ENCODE measurements around the gene STXBP5. TPM values are rescaled to one million over a fixed set of nuclear protein-coding genes. Genes with fewer than 3 reads are reported as not detected.

Gene STXBP5
- total RNA-seq, 3 donors from 2014 or later (not counting 1 experiment from before 2014, with no cell fraction given): 22.9 to 43.9 (median 35.9) TPM

- Mint-ChIP-seq H3K4me1 (peaks cover 14 to 22% of the 10 kb centered on the region in 2 donors), H3K27ac (no peak overlapping the region), H3K36me3 (peaks cover 22% of the 10 kb centered on the region), H3K4me3 (no peak overlapping the region), H3K27me3 (ENCODE audit: low read depth in 2 of 2) (no peaks in the 10 kb centered on the region), H3K9me3 (peaks cover 0 to 18% of the 10 kb centered on the region in 2 donors)
- no peak for DNase-seq
- no peaks in the 10 kb centered on the region for H3K4me1 ChIP-seq (ENCODE audit: control insufficient read depth, insufficient read depth, low read length)
- H3K27ac ChIP-seq (ENCODE audit: low read length): no peak overlapping the region
- intact Hi-C loops (cut with micrococcal nuclease): no loop called here
- TF ChIP-seq CTCF (IDR thresholded peaks at IDR 0.05): no peak
- no peaks in the 10 kb centered on the region for H3K27me3 ChIP-seq (ENCODE audit: control insufficient read depth, insufficient read depth, low read length)
- ATAC-seq: no peak
- WGBS (ENCODE audit: insufficient coverage): no CpG with 5 or more reads among the region's 3 CpGs
- H3K9me3 ChIP-seq (ENCODE audit: control insufficient read depth, insufficient read depth, low read length): peaks cover 11% of the 10 kb centered on the region
- no peak overlapping the region for H3K4me3 ChIP-seq (ENCODE audit: low read length)
- H3K36me3 ChIP-seq (ENCODE audit: control insufficient read depth, insufficient read depth, low read length): peaks cover 8% of the 10 kb centered on the region
These were observed 94.8 kb downstream of the STXBP5 start for GRCh38 chr6:147299035-147299434.

GRCh38 chr6:147301070-147301469 lies 96.9 kb downstream of the STXBP5 start:
- peaks cover 21% of the 10 kb centered on the region for H3K36me3 Mint-ChIP-seq

GRCh38 chr6:147304016-147304415 lies 99.8 kb downstream of the STXBP5 start:
- H3K4me3 Mint-ChIP-seq: no peak overlapping the region
- H3K27ac Mint-ChIP-seq: no peak overlapping the region
- intact Hi-C loops (cut with micrococcal nuclease): no loop called here
- no peaks in the 10 kb centered on the region for H3K27me3 ChIP-seq (ENCODE audit: control insufficient read depth, insufficient read depth, low read length)
- no peak for ATAC-seq
- no peak for DNase-seq
- H3K27me3 Mint-ChIP-seq (ENCODE audit: low read depth in 2 of 2): no peaks in the 10 kb centered on the region
- no peak overlapping the region for H3K27ac ChIP-seq (ENCODE audit: low read length)
- no peak for TF ChIP-seq CTCF (IDR thresholded peaks at IDR 0.05)
- H3K4me1 ChIP-seq (ENCODE audit: control insufficient read depth, insufficient read depth, low read length): no peaks in the 10 kb centered on the region
- peaks cover 9% of the 10 kb centered on the region for H3K36me3 Mint-ChIP-seq
- peaks cover 3% of the 10 kb centered on the region for H3K9me3 ChIP-seq (ENCODE audit: control insufficient read depth, insufficient read depth, low read length)
- H3K4me3 ChIP-seq (ENCODE audit: low read length): no peak overlapping the region
- peaks cover 3 to 4% of the 10 kb centered on the region in 2 donors for H3K4me1 Mint-ChIP-seq
- H3K36me3 ChIP-seq (ENCODE audit: control insufficient read depth, insufficient read depth, low read length): peaks cover 11% of the 10 kb centered on the region
- 99% methylated on average over 4 of the region's 4 CpGs for WGBS (ENCODE audit: insufficient coverage)
- no peaks in the 10 kb centered on the region for H3K9me3 Mint-ChIP-seq

More at GRCh38 chr6:147301070-147301469, 96.9 kb downstream of the STXBP5 start:
- H3K27me3 Mint-ChIP-seq (ENCODE audit: low read depth in 2 of 2): no peaks in the 10 kb centered on the region
- 83% methylated on average over 1 of the region's 1 CpG for WGBS (ENCODE audit: insufficient coverage)
- H3K4me3 ChIP-seq (ENCODE audit: low read length): no peak overlapping the region
- TF ChIP-seq CTCF (IDR thresholded peaks at IDR 0.05): no peak
- peaks cover 5% of the 10 kb centered on the region for H3K9me3 ChIP-seq (ENCODE audit: control insufficient read depth, insufficient read depth, low read length)
- no peaks in the 10 kb centered on the region for H3K4me1 ChIP-seq (ENCODE audit: control insufficient read depth, insufficient read depth, low read length)
- H3K36me3 ChIP-seq (ENCODE audit: control insufficient read depth, insufficient read depth, low read length): peaks cover 13% of the 10 kb centered on the region
- H3K27me3 ChIP-seq (ENCODE audit: control insufficient read depth, insufficient read depth, low read length): no peaks in the 10 kb centered on the region
- H3K9me3 Mint-ChIP-seq: peaks cover 0 to 18% of the 10 kb centered on the region in 2 donors
- H3K4me1 Mint-ChIP-seq: peaks cover 16 to 22% of the 10 kb centered on the region in 2 donors
- no peak for ATAC-seq
- DNase-seq: no peak
- H3K27ac Mint-ChIP-seq: no peak overlapping the region
- H3K27ac ChIP-seq (ENCODE audit: low read length): no peak overlapping the region
- intact Hi-C loops (cut with micrococcal nuclease): no loop called here
- no peak overlapping the region for H3K4me3 Mint-ChIP-seq

- Histone ChIP-seq H3K4me1 (ENCODE audit: control insufficient read depth, insufficient read depth, low read length) (no peaks in the 10 kb centered on the region), H3K27me3 (ENCODE audit: control insufficient read depth, insufficient read depth, low read length) (no peaks in the 10 kb centered on the region), H3K9me3 (ENCODE audit: control insufficient read depth, insufficient read depth, low read length) (no peaks in the 10 kb centered on the region), H3K4me3 (ENCODE audit: low read length) (no peak overlapping the region), H3K36me3 (ENCODE audit: control insufficient read depth, insufficient read depth, low read length) (peaks cover 15% of the 10 kb centered on the region), H3K27ac (ENCODE audit: low read length) (no peak overlapping the region)
- DNase-seq: no peak
- Mint-ChIP-seq H3K4me1 (peaks cover 0 to 3% of the 10 kb centered on the region in 2 donors), H3K27ac (no peak overlapping the region), H3K27me3 (ENCODE audit: low read depth in 2 of 2) (no peaks in the 10 kb centered on the region), H3K4me3 (no peak overlapping the region), H3K36me3 (peaks cover 9% of the 10 kb centered on the region), H3K9me3 (no peaks in the 10 kb centered on the region)
- intact Hi-C loops (cut with micrococcal nuclease): no loop called here
- ATAC-seq: no peak
- 73% methylated on average over 2 of the region's 3 CpGs for WGBS (ENCODE audit: insufficient coverage)
- TF ChIP-seq CTCF (IDR thresholded peaks at IDR 0.05): no peak
These were observed 106.3 kb downstream of the STXBP5 start for GRCh38 chr6:147310521-147310920.
